Lower lobe of right lung (tissue), 2 donors: Measurements from ENCODE around the gene DYRK1A. TPM values are rescaled to one million over a fixed set of nuclear protein-coding genes. Genes with fewer than 3 reads are reported as not detected.

Experiments used
- ATAC-seq, 2 donors: fragments of 200-7000 bp; cut with Tn5 transposase; one replicate each; pipeline ENCODE4 v1.9.1; 2020 to 2022; ENCODE audit warnings: mild to moderate bottlenecking in 2 of 2, moderate library complexity in 2 of 2
- DNase-seq: peaks from one replicate; pipeline ENCODE4 v3.0.0-alpha.2; 2020
- H3K27ac ChIP-seq: fragments of 200-600 bp; one replicate; pipeline ENCODE4 v1.8.0; 2022
- H3K27me3 ChIP-seq: fragments of 200-600 bp; one replicate; pipeline ENCODE4 v1.8.0; 2022; ENCODE audit warnings: low read depth
- H3K36me3 ChIP-seq: fragments of 200-600 bp; one replicate; pipeline ENCODE4 v1.8.0; 2022; ENCODE audit warnings: mild to moderate bottlenecking
- H3K4me1 ChIP-seq: fragments of 200-600 bp; one replicate; pipeline ENCODE4 v1.8.0; 2022
- H3K4me3 ChIP-seq: fragments of 200-600 bp; one replicate; pipeline ENCODE4 v1.8.0; 2022; ENCODE audit warnings: mild to moderate bottlenecking
- H3K9me3 ChIP-seq: fragments of 200-600 bp; one replicate; pipeline ENCODE4 v1.8.0; 2022
- CTCF ChIP-seq: fragments of 200-600 bp; IDR thresholded peaks from one replicate; pipeline ENCODE4 v1.8.0; 2022; ENCODE audit warnings: antibody characterized with exemption, mild to moderate bottlenecking
- intact Hi-C: fragments of 100-400 bp; cut with DNase I; formaldehyde crosslinking; loops from one replicate; pipeline ENCODE4 v1.11.0; 2022
- total RNA-seq: library from RNA; stranded (reverse); fragmentation: NEBNext Ultra II Directional; extraction: Animal tissue kit (Norgen Biotek cat#: 25700); gene quantifications from one replicate; pipeline ENCODE4 v1.2.1, GENCODE V29; 2021
- donor health status: DM: no; HTN: yes; CAD: no; lungs with severe emphysema.

Gene DYRK1A
- total RNA-seq, 1 donor from 2014 or later, result 67.7 TPM

- intact Hi-C loops, result no loop called here
- Histone ChIP-seq H3K4me1 (peaks cover 57% of the 10 kb centered on the region), H3K9me3 (no peaks in the 10 kb centered on the region), H3K36me3 (no peaks in the 10 kb centered on the region), H3K27me3 (no peaks in the 10 kb centered on the region), H3K27ac (no peak overlapping the region), H3K4me3 (no peak overlapping the region)
- ATAC-seq (no peak), DNase-seq (no peak)
- no peak for TF ChIP-seq CTCF
These were observed 78.7 kb downstream of the DYRK1A start for GRCh38 chr21:37445228-37445627.

GRCh38 chr21:37446552-37446951 is 80.0 kb downstream of the DYRK1A start:
- no peak for TF ChIP-seq CTCF
- Histone ChIP-seq H3K27me3 (no peaks in the 10 kb centered on the region), H3K4me3 (no peak overlapping the region), H3K27ac (no peak overlapping the region), H3K36me3 (no peaks in the 10 kb centered on the region), H3K9me3 (no peaks in the 10 kb centered on the region), H3K4me1 (peaks cover 64% of the 10 kb centered on the region)
- ATAC-seq, result no peak
- intact Hi-C loops, result no loop called here
- no peak for DNase-seq

- H3K27ac ChIP-seq, result no peak overlapping the region
- intact Hi-C loops, result no loop called here
- no peak for TF ChIP-seq CTCF
- no peaks in the 10 kb centered on the region for H3K36me3 ChIP-seq
- peaks cover 62% of the 10 kb centered on the region for H3K4me1 ChIP-seq
- no peak for ATAC-seq
- no peaks in the 10 kb centered on the region for H3K9me3 ChIP-seq
- no peaks in the 10 kb centered on the region for H3K27me3 ChIP-seq
- H3K4me3 ChIP-seq, result no peak overlapping the region
- DNase-seq, result no peak
These were observed 80.8 kb downstream of the DYRK1A start for GRCh38 chr21:37447288-37447936.

- TF ChIP-seq CTCF, result no peak
- intact Hi-C loops, result no loop called here
- Histone ChIP-seq H3K4me1 (peaks cover 72% of the 10 kb centered on the region), H3K36me3 (no peaks in the 10 kb centered on the region), H3K4me3 (no peak overlapping the region), H3K9me3 (no peaks in the 10 kb centered on the region), H3K27me3 (no peaks in the 10 kb centered on the region), H3K27ac (no peak overlapping the region)
- DNase-seq (no peak), ATAC-seq (no peak)
These were observed 82.8 kb downstream of the DYRK1A start for GRCh38 chr21:37449302-37449937.

- no peak for TF ChIP-seq CTCF
- H3K4me3 ChIP-seq, result no peak overlapping the region
- intact Hi-C loops, result no loop called here
- no peak overlapping the region for H3K27ac ChIP-seq
- no peaks in the 10 kb centered on the region for H3K36me3 ChIP-seq
- peaks cover 72% of the 10 kb centered on the region for H3K4me1 ChIP-seq
- no peaks in the 10 kb centered on the region for H3K27me3 ChIP-seq
- no peak for DNase-seq
- peak in 1 of 2 donors; percentile 23 for ATAC-seq
- H3K9me3 ChIP-seq, result no peaks in the 10 kb centered on the region
These were observed 83.9 kb downstream of the DYRK1A start for GRCh38 chr21:37450445-37450941.
